Measurements from ENCODE around the gene EPAS1.
A peak's percentile ranks its signal among the peaks of the same experiment; 100 is the strongest.

EPAS1 gene

GRCh38 chr2:46340740-46341420 is 43.7 kb downstream of the EPAS1 start:
- no peak for DNase-seq

DNA sequence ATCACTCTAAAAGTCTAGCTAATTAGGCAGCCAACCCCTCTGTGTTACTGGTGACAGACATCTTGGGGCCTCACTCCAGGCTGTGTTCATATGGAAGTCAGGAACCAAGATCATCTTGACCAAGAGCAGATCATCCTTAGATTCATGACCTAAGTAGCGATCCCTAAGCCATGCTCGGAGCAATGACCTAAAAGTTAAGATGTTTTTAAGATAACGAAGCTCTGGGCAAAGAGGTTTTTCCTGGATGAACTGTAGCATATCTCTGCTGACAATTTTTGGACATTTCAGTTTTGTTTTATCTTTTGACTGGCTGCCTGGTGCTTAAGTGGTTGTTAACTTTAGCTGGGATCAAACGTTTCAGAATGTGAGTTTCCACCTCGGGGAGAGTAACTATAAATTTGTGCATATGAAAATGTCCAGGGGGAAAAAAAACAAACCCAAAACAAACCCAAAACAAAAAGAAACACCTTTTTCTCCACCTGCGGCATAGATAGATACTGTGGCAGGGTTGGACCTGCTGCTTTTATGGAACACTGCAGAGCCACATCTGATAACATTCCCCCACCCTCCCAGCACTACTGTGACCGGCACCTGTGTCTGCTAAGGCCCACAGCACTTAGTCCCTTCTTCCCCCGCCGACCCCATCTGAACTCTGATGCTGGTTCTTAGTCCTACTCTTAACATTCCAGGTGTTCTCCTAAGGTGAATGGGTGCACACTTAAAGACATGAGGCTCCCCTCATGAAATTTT is 45.5 kb downstream of the EPAS1 start:
- DNase-seq, result no peak

GRCh38 chr2:46344706-46345105 is 47.5 kb downstream of the EPAS1 start:
- DNase-seq, result no peak

- no peak for DNase-seq
These were observed 48.6 kb downstream of the EPAS1 start for GRCh38 chr2:46345775-46346174.

DNA sequence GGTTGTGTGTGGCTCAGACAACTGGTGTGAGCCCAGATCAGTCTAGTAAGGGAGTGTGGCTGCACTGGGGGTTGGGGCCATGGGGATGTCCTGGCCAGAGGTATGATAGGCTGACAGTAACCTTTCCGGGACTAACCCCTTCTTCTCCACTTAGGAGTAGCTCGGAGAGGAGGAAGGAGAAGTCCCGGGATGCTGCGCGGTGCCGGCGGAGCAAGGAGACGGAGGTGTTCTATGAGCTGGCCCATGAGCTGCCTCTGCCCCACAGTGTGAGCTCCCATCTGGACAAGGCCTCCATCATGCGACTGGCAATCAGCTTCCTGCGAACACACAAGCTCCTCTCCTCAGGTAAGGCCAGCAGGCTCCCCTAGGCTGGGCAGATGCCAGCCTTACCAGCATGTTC is 49.5 kb downstream of the EPAS1 start:
- DNase-seq, result no peak

GRCh38 chr2:46347648-46348280 is 50.6 kb downstream of the EPAS1 start:
- DNase-seq, result no peak

DNA sequence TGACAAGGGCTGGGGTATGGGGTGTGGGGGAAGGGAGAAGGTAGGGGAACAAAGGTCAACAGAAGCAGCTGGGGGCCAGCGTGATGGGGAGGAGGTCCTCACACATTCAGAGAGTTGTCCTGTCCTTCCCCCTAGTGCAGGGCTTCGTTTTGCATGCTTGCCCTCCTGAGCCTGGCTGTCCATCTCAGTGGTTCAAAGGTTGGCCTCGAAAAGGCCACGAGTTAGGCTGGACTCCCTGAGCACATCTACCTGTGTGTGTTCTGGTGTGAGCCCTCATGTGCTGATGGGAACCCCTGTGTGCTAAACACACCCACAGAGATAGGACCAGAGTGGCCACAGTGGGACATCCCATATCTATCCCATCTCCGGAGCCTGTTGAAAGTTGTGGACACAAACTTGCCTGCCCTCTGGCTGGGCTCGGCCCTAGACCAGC is 51.9 kb downstream of the EPAS1 start:
- DNase-seq, result no peak

DNA sequence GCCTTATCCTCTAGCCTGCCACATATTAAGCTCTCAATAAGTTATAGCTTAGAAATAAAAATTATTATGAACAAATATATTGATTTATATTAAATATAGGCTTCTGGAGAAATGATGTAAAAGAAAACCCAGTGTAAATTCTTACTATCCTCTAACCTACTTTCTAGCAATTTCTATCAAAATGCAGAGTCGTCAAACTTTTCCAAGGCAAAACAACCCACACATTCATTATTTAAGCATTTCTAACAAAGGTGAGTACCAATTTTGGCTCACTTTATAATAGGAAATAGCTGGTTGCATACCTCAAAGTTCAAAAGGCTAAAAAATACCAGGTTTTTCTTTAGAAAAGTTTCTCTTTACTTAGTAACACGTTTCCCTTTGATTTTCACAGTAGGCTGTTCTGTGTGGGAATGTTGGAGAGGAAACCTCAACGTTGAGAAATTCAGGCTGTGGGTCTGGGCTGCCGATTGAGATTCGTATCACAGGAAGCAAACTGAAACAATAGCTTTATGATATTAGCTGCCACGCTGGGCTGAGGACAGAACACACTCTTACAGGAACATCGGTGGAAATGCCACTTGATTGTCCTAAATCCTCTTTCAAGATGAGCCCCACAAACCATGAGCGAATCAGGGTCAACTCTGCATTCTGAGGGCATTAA is 53.0 kb downstream of the EPAS1 start:
- DNase-seq, result peak in 1 of 2 donors; percentile 20

GRCh38 chr2:46351098-46351749 is 54.0 kb downstream of the EPAS1 start:
- no peak for DNase-seq

- DNase-seq, result no peak
These were observed 54.5 kb downstream of the EPAS1 start for GRCh38 chr2:46351750-46352138.

GRCh38 chr2:46352621-46353020 is 55.4 kb downstream of the EPAS1 start:
- no peak for DNase-seq

GRCh38 chr2:46353509-46353908 is 56.3 kb downstream of the EPAS1 start:
- DNase-seq, result no peak

GRCh38 chr2:46355756-46356155 is 58.5 kb downstream of the EPAS1 start:
- DNase-seq, result no peak

GRCh38 chr2:46356991-46357390 is 59.8 kb downstream of the EPAS1 start:
- DNase-seq, result no peak

GRCh38 chr2:46358713-46359112 is 61.5 kb downstream of the EPAS1 start:
- no peak for DNase-seq

- DNase-seq, result no peak
These were observed 63.1 kb downstream of the EPAS1 start for GRCh38 chr2:46360303-46360702.

DNA sequence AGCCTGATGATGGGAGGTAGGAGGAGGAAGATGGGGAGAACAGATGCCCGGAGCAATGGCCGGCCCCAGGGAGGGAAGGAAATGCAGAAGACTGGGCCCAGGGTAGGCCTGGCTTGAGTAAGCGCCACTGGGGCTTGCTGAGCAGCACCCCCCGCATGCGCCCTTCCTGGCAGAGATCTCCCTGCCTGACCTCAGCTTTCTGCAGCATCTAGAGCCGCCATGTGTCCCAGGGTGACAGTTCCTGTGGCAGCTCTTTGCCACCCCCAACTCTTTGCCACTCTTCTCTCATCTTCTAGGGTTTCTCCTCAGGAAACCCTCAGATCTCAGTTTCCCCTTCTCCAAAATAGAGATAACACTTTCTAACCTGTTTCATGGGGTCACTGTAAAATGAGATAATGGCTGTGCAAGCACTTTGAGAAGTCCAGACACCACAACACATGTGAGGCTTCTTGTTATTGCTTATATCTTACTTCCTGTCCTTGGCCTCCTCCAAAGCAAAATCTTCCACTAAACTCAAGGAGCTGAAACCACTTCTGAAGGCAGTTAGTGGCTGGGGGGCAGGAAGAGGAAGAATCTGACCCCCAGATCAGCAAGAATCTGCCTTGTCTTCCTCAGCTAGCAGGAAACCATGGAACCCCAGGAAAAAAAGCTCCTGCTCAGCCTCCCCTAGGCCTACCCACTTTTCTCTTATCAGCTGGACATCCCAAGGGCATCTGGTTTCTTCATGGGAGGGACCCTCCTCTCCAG is 64.9 kb downstream of the EPAS1 start:
- peak in 1 of 2 donors; percentile 18 for DNase-seq

DNA sequence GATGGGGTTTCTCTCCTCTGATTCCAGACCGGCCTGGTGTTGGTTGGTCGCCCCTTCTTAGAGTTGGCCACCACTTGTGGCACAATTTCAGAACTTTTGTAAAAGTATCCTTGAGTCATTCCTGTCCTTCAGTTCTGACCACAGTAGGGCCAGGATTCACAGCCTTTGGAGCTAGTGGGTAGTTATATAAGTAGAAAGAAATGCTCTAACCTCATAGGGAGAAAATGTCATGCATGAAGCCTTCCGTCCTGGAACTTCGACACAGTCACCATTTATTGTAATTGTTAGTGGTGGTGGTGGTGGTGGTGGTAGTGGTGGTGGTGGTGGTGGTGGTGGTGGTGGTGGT is 65.4 kb downstream of the EPAS1 start:
- DNase-seq, result no peak

DNA sequence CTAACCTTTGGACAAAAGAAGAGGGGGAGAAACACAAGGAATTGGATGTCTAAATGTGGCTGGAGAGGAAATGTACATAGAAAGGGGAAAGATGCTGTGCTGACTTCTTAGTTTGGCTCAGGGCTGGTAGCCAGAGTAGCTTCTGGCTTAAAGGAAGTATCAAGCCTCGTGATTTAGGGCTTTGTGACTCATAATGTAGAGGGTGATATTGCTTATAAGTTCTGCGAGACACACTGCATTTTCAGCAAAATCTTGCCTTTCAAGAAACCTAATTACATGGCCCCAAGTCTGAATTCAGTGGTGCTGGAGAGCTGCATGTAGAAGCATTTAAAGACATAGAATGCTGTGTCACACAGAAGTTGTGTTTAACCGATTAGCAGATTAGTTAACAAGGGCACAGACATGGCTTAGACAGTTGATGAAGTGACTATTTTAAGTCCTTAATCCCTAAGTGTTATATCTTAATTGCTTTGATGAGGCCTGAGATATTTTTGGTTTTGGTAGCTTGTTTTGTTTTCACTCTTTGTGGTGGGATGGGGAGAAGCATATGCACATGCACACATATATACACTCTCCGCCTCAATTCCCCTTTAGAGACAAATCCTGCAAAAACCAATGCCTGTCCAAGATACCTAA is 66.4 kb downstream of the EPAS1 start:
- peak; percentile 84 to 86 for DNase-seq

DNA sequence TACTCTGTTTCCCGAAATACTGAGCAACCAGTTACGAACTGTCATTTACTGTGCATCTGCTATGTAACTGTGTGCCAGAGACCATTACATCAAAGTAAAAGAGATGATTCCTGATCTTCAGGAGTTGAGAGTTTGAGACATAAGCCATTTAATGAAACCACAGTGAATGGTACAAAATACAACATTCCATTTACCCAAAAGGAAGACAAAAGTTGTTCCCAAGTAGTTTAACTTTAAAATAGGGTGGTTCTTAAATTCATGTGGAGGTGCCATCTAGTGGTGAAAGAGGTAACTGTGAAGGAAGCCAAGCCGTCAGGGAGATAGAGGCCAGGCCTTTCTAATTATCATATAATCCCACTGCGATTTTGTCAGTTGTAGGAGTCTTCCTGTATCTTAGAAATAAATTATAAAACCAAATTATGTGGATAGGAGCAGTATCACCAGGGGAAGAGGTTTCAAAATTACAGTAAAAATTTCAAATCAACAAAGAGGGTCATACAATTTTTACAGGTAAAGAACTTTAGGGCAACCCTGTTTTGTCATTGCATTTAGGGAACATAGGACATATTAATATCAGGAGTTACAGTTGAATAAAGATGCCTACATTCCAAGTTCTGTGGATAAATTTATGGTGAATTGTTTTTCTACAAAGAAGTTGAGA is 67.7 kb downstream of the EPAS1 start:
- DNase-seq, result peak; percentile 62 to 65

Measured in inflammatory macrophage (primary cell).